ENCODE measurements around the gene HIPK3.

GRCh38 chr11:33291004-33291777 lies 34.0 kb downstream of the HIPK3 start:
- TF ChIP-seq CTCF (IDR thresholded peaks at IDR 0.05) (no peak), POLR2AphosphoS5 (IDR thresholded peaks at IDR 0.05) (peak; percentile 82 to 96), EP300 (IDR thresholded peaks at IDR 0.05) (peak; percentile 75), POLR2A (IDR thresholded peaks at IDR 0.05; ENCODE audit: low read depth) (no peak)

All from esophagus muscularis mucosa (tissue), 4 donors.